Calu3 (cell line): ENCODE results near the gene RARG. TPM values are rescaled to one million over a fixed set of nuclear protein-coding genes. Genes with fewer than 3 reads are reported as not detected.

Experiments used
- BruUV-seq: library from RNA; stranded (reverse); fragments of 400-500 nt; replicated peaks from 2 replicates; lab custom pipeline; 2021; lab: Mats Ljungman, UMichigan
- CTCF ChIA-PET: fragments of 300-600 bp; sonication (Branson Sonifier 250); formaldehyde crosslinking; loops from one replicate; lab custom pipeline; 2022; ENCODE audit warnings: antibody characterized with exemption; lab: Charles Lee
- DNase-seq: peaks from one replicate; pipeline ENCODE4 v3.0.0; 2022
- H3K27ac Mint-ChIP-seq: one replicate; pipeline ENCODE4 v1.8.0; 2022; ENCODE audit warnings: mixed read lengths; ENCODE audit not compliant: unreplicated experiment
- H3K27me3 Mint-ChIP-seq: one replicate; pipeline ENCODE4 v1.8.0; 2022; ENCODE audit warnings: mixed read lengths; ENCODE audit not compliant: unreplicated experiment
- H3K36me3 Mint-ChIP-seq: one replicate; pipeline ENCODE4 v1.8.0; 2022; ENCODE audit warnings: mild to moderate bottlenecking, moderate library complexity, mixed read lengths; ENCODE audit not compliant: insufficient read depth, unreplicated experiment
- H3K4me1 Mint-ChIP-seq: one replicate; pipeline ENCODE4 v1.8.0; 2022; ENCODE audit warnings: mild to moderate bottlenecking, low read depth, mixed read lengths; ENCODE audit not compliant: unreplicated experiment
- H3K4me3 Mint-ChIP-seq: one replicate; pipeline ENCODE4 v1.8.0; 2022; ENCODE audit warnings: mild to moderate bottlenecking, low read depth, moderate library complexity, mixed read lengths; ENCODE audit not compliant: unreplicated experiment
- H3K9me3 Mint-ChIP-seq: one replicate; pipeline ENCODE4 v1.8.0; 2022; ENCODE audit warnings: low read depth, mixed read lengths; ENCODE audit not compliant: unreplicated experiment
- CTCF ChIP-seq: fragments of 200-600 bp; IDR thresholded peaks from one replicate; pipeline ENCODE4 v1.8.0; 2022; ENCODE audit warnings: antibody characterized with exemption; ENCODE audit not compliant: unreplicated experiment
- intact Hi-C: fragments of 100-400 bp; cut with micrococcal nuclease; formaldehyde crosslinking; loops from one replicate; pipeline ENCODE4 v1.10.0; 2022; ENCODE audit not compliant: unreplicated experiment
- total RNA-seq: library from RNA; stranded (reverse); gene quantifications from 2 replicates; pipeline ENCODE4 v1.2.3, GENCODE V29; 2022

RARG gene
- total RNA-seq, 1 experiment from 2014 or later, result 36.7 TPM

GRCh38 chr12:53226815-53227214 lies 5.2 kb downstream of the RARG start:
- no TSS peak for BruUV-seq
- peaks cover 42% of the 10 kb centered on the region for H3K36me3 Mint-ChIP-seq
- TF ChIP-seq CTCF, result no peak
- H3K27ac Mint-ChIP-seq, result no peak overlapping the region
- intact Hi-C loops, result no loop called here
- H3K4me1 Mint-ChIP-seq, result peaks cover 76% of the 10 kb centered on the region
- CTCF ChIA-PET, result no interaction called here
- no peak for DNase-seq
- no peaks in the 10 kb centered on the region for H3K9me3 Mint-ChIP-seq
- no peak overlapping the region for H3K4me3 Mint-ChIP-seq
- no peaks in the 10 kb centered on the region for H3K27me3 Mint-ChIP-seq

- peak overlapping the region; percentile 22 for H3K4me3 Mint-ChIP-seq
Measured at GRCh38 chr12:53225635-53226424, 6.2 kb downstream of the RARG start.

GRCh38 chr12:53224897-53225634 lies 6.9 kb downstream of the RARG start:
- DNase-seq, result no peak
- peaks cover 40% of the 10 kb centered on the region for H3K36me3 Mint-ChIP-seq
- no TSS peak for BruUV-seq
- H3K4me1 Mint-ChIP-seq, result peaks cover 76% of the 10 kb centered on the region
- H3K27me3 Mint-ChIP-seq, result no peaks in the 10 kb centered on the region
- H3K4me3 Mint-ChIP-seq, result peak overlapping the region; percentile 22
- no peaks in the 10 kb centered on the region for H3K9me3 Mint-ChIP-seq
- H3K27ac Mint-ChIP-seq, result no peak overlapping the region
- CTCF ChIA-PET, result no interaction called here
- intact Hi-C loops, result no loop called here
- TF ChIP-seq CTCF, result no peak

More at GRCh38 chr12:53225635-53226424, 6.2 kb downstream of the RARG start:
- Mint-ChIP-seq H3K36me3 (peaks cover 41% of the 10 kb centered on the region), H3K9me3 (no peaks in the 10 kb centered on the region), H3K27ac (no peak overlapping the region), H3K4me1 (peaks cover 79% of the 10 kb centered on the region), H3K27me3 (no peaks in the 10 kb centered on the region)
- TF ChIP-seq CTCF, result no peak
- intact Hi-C loops, result no loop called here
- CTCF ChIA-PET, result interaction anchor here (0.7 kb wide), 1 partner anchor 70 kb away, joined by 3 read pairs; the partner anchor contains the start of gene PFDN5
- no peak for DNase-seq
- no TSS peak for BruUV-seq

GRCh38 chr12:53224061-53224896 lies 7.7 kb downstream of the RARG start:
- CTCF ChIA-PET, result no interaction called here
- H3K4me3 Mint-ChIP-seq, result no peak overlapping the region

More at GRCh38 chr12:53224061-53224896, 7.7 kb downstream of the RARG start:
- H3K9me3 Mint-ChIP-seq, result no peaks in the 10 kb centered on the region
- no peaks in the 10 kb centered on the region for H3K27me3 Mint-ChIP-seq
- H3K27ac Mint-ChIP-seq, result no peak overlapping the region
- no peak for TF ChIP-seq CTCF
- intact Hi-C loops, result no loop called here
- H3K4me1 Mint-ChIP-seq, result peaks cover 72% of the 10 kb centered on the region
- peak; percentile 38 for DNase-seq
- no TSS peak for BruUV-seq
- peaks cover 40% of the 10 kb centered on the region for H3K36me3 Mint-ChIP-seq
